OCI-LY7 (cell line): ENCODE measurements around the gene RASGRP4. TPM values are rescaled to one million over a fixed set of nuclear protein-coding genes. Genes with fewer than 3 reads are reported as not detected.
A peak's percentile ranks its signal among the peaks of the same experiment; 100 is the strongest.
"Not testable (repeated sequence)": the region's sequence is repeated elsewhere in the genome, so short reads cannot be mapped to it uniquely, and the experiment has no call there.

Source experiments
- BruUV-seq: library from RNA; stranded (reverse); fragments of 400-500 nt; replicated peaks from 2 replicates; lab custom pipeline; 2021; lab: Mats Ljungman, UMichigan
- CTCF ChIA-PET: fragments of 300-600 bp; sonication (Branson Sonifier 250); formaldehyde crosslinking; loops from one replicate; lab custom pipeline; 2022; ENCODE audit warnings: antibody characterized with exemption; ENCODE audit not compliant: unreplicated experiment; lab: Charles Lee
- POLR2A ChIA-PET: fragments of 300-600 bp; sonication (Branson Sonifier 250); formaldehyde crosslinking; loops from one replicate; lab custom pipeline; 2022; ENCODE audit warnings: antibody characterized with exemption; lab: Charles Lee
- DNase-seq: peaks from one replicate; pipeline ENCODE4 v3.0.0-alpha.2; 2015; ENCODE audit warnings: low spot score
- H2AFZ ChIP-seq: fragments of 200-600 bp; sonication (generic), shearing (Covaris generic); 2 replicates; pipeline ENCODE4 v1.6.1; 2014; ENCODE audit warnings: mild to moderate bottlenecking, antibody characterized with exemption, low read length, moderate library complexity
- H3K27ac ChIP-seq: fragments of 200-600 bp; sonication (generic); 2 replicates; pipeline ENCODE4 v1.5.1; 2014; ENCODE audit warnings: mixed run types, low read depth, mild to moderate bottlenecking, moderate library complexity, low read length, inconsistent platforms; ENCODE audit not compliant: poor library complexity, severe bottlenecking
- H3K36me3 ChIP-seq: fragments of 200-600 bp; sonication (generic); 2 replicates; pipeline ENCODE4 v1.6.1; 2014; ENCODE audit warnings: mild to moderate bottlenecking, antibody characterized with exemption, low read length, moderate library complexity, mixed read lengths; ENCODE audit not compliant: insufficient read depth
- H3K4me1 ChIP-seq: fragments of 200-600 bp; sonication (generic); 2 replicates; pipeline ENCODE4 v1.5.1; 2014; ENCODE audit warnings: mild to moderate bottlenecking, low read length; ENCODE audit not compliant: insufficient read depth, poor library complexity, severe bottlenecking
- H3K4me2 ChIP-seq: fragments of 200-600 bp; sonication (generic); 2 replicates; pipeline ENCODE4 v1.6.1; 2014; ENCODE audit warnings: mild to moderate bottlenecking, low read length
- H3K4me3 ChIP-seq: fragments of 200-600 bp; sonication (generic); 2 replicates; pipeline ENCODE4 v1.5.1; 2014; ENCODE audit warnings: mild to moderate bottlenecking, low read depth, low read length; ENCODE audit not compliant: poor library complexity, severe bottlenecking
- H3K79me2 ChIP-seq: fragments of 200-600 bp; sonication (generic); 2 replicates; pipeline ENCODE4 v1.6.1; 2016; ENCODE audit warnings: low read depth, mild to moderate bottlenecking, low read length, moderate library complexity, mixed read lengths; ENCODE audit not compliant: insufficient read depth
- H3K9me2 ChIP-seq: fragments of 200-600 bp; sonication (generic); 2 replicates; pipeline ENCODE4 v1.6.1; 2016; ENCODE audit warnings: mild to moderate bottlenecking, low read length, mixed read lengths; ENCODE audit not compliant: insufficient read depth
- H3K9me3 ChIP-seq: fragments of 200-600 bp; sonication (generic); 2 replicates; pipeline ENCODE4 v1.6.1; 2014; ENCODE audit warnings: mild to moderate bottlenecking, mixed run types, low read length, mixed read lengths
- H4K20me1 ChIP-seq: fragments of 200-600 bp; sonication (generic); 2 replicates; pipeline ENCODE4 v1.6.1; 2014; ENCODE audit warnings: mild to moderate bottlenecking, antibody characterized with exemption, low read length, moderate library complexity, mixed read lengths; ENCODE audit not compliant: insufficient read depth
- EZH2phosphoT487 ChIP-seq: fragments of 200-600 bp; sonication (generic); IDR thresholded peaks from 2 replicates; pipeline ENCODE4 v1.6.1; 2018; ENCODE audit warnings: low read depth, borderline replicate concordance, mild to moderate bottlenecking, mixed run types, antibody characterized with exemption, low read length, moderate library complexity, mixed read lengths
- intact Hi-C: fragments of 100-400 bp; cut with micrococcal nuclease; formaldehyde crosslinking; loops from one replicate; pipeline ENCODE4 v1.10.0; 2022; ENCODE audit not compliant: unreplicated experiment
- total RNA-seq, 2 experiments: library from RNA; depleted of rRNA in 1 of 2; stranded (reverse); fragments of >200 nt in 1 of 2; shearing (Covaris generic) in 1 of 2; gene quantifications; 2 replicates each; pipeline ENCODE4 v1.2.3, GENCODE V29; 2014 to 2022
- TF ChIP-seq, protein P1 (sequence below): fragments of 200-600 bp; sonication (generic); conservative IDR thresholded peaks from 2 replicates; pipeline ENCODE4 v1.5.1; 2014; ENCODE audit warnings: mild to moderate bottlenecking, antibody characterized with exemption, low read length, moderate library complexity, mixed read lengths

The RASGRP4 gene
- total RNA-seq, 2 experiments from 2014 or later = not detected

DNA sequence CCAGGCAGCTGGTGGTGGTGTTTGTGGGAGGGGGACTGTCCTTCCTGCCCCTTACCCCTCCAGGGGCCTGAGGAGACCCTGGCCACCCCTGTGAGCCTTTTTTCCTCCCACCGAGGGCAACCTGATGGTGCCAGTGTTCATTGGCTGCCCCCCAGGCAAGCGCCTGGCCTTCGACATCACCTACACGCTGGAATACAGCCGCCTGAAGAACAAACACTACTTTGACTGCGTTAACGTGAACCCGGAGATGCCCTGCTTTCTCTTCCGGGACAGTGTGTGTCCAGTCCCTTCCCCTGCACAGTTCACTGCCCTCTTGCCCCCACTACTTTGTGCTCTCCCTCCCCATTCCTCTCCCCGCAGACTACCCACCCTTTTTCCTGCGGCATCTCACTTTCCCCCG, 59.0 kb downstream of the RASGRP4 start:
- no peaks in the 10 kb centered on the region for H3K36me3 ChIP-seq
- intact Hi-C loops = no loop called here
- H2AFZ ChIP-seq = no peak overlapping the region
- no peaks in the 10 kb centered on the region for H3K9me3 ChIP-seq
- TF ChIP-seq EZH2phosphoT487 = no peak
- TF ChIP-seq, protein P1, sequence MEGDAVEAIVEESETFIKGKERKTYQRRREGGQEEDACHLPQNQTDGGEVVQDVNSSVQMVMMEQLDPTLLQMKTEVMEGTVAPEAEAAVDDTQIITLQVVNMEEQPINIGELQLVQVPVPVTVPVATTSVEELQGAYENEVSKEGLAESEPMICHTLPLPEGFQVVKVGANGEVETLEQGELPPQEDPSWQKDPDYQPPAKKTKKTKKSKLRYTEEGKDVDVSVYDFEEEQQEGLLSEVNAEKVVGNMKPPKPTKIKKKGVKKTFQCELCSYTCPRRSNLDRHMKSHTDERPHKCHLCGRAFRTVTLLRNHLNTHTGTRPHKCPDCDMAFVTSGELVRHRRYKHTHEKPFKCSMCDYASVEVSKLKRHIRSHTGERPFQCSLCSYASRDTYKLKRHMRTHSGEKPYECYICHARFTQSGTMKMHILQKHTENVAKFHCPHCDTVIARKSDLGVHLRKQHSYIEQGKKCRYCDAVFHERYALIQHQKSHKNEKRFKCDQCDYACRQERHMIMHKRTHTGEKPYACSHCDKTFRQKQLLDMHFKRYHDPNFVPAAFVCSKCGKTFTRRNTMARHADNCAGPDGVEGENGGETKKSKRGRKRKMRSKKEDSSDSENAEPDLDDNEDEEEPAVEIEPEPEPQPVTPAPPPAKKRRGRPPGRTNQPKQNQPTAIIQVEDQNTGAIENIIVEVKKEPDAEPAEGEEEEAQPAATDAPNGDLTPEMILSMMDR = no peak
- no peaks in the 10 kb centered on the region for H3K9me2 ChIP-seq
- no TSS peak for BruUV-seq
- H3K4me2 ChIP-seq = no peak overlapping the region
- no peak overlapping the region for H3K27ac ChIP-seq
- no peaks in the 10 kb centered on the region for H3K79me2 ChIP-seq
- CTCF ChIA-PET = no interaction called here
- no peak overlapping the region for H3K4me3 ChIP-seq
- no peaks in the 10 kb centered on the region for H4K20me1 ChIP-seq
- H3K4me1 ChIP-seq = peaks cover 7% of the 10 kb centered on the region
- POLR2A ChIA-PET = interaction anchor here (0.6 kb wide), 1 partner anchor 10 kb away, joined by 3 read pairs; no protein-coding TSS in a partner anchor
- no peak for DNase-seq

DNA sequence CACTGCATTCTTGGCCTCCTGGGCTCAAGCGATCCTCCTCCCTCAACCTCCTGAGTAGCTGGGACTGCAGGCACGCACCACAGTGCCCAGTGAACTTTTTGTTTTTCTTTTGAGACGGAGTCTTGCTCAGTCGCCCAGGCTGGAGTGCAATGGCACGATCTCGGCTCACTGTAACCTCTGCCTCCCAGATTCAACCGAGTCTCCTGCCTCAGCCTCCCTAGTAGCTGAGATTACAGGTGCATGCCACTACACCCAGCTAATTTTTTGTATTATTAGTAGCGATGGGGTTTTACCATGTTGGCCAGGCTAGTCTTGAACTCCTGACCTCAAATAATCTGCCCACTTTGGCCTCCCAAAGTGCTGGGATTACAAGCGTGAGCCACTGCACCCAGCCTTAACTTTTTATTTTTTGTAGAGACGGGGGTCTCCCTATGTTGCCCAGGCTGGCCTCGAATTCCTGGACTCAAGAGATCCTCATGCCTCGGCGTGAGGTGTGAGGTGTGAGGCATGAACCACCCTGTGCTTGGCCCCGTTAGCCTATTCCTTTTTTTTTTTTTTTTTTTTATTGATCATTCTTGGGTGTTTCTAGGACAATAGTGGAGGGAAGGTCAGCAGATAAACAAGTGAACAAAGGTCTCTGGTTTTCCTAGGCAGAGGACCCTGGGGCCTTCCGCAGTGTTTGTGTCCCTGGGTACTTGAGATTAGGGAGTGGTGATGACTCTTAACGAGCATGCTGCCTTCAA, 62.9 kb downstream of the RASGRP4 start:
- DNase-seq, H3K9me3 ChIP-seq, CTCF ChIA-PET, H3K27ac ChIP-seq, intact Hi-C loops, H3K9me2 ChIP-seq, H2AFZ ChIP-seq, H3K36me3 ChIP-seq, POLR2A ChIA-PET, BruUV-seq, H3K79me2 ChIP-seq, H4K20me1 ChIP-seq: not testable (repeated sequence)
- Histone ChIP-seq H3K4me2 (peak overlapping the region; percentile 90), H3K4me3 (peak overlapping the region; percentile 71), H3K4me1 (peaks cover 11% of the 10 kb centered on the region)

DNA sequence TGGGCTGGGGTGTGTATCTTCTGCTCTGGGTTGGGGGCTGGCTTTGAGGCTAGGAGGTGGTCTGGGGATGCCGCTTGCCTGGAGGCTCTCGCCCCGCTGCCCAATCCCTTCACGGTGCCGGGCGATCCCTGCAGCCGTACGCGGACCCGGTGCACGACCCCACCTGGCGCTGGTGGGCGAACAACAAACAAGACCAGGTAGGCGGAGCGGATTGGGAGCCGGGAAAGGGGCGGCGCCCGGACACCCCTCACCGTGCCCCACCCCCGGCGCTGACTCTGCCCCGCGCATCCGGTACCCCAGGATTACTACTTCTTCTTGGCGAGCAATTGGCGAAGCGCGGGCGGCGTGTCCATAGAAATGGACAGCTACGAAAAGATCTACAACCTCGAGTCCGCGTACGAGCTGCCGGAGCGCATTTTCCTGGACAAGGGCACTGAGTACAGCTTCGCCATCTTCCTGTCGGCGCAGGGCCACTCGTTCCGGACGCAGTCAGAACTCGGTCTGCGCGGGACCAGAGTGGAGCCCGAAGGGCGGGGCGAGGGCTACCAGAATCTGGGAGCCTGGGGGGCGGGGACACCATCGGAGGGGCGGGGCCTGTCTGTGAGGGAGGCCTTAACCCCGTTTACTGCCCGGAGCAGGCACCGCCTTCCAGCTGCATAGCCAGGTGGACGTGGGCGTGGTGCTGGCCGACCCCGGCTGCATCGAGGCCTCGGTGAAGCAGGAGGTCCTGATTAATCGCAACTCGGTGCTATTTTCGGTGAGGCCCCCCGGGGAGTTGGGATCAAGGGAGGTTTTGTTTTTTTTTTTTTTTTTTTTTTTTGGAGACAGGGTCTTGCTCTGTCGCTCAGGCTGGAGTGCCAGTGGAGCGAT, 63.7 kb downstream of the RASGRP4 start:
- DNase-seq = peak; percentile 74
- peak overlapping the region; percentile 90 for H3K4me2 ChIP-seq
- BruUV-seq = no TSS peak
- no peaks in the 10 kb centered on the region for H3K9me3 ChIP-seq
- H4K20me1 ChIP-seq = no peaks in the 10 kb centered on the region
- intact Hi-C loops = no loop called here
- H3K4me3 ChIP-seq = peak overlapping the region; percentile 71
- ChIA-PET POLR2A (interaction anchor here (1.1 kb wide), 1 partner anchor 12 kb away, joined by 8 read pairs; the partner anchor contains the start of gene PSMD8), CTCF (no interaction called here)
- no peaks in the 10 kb centered on the region for H3K36me3 ChIP-seq
- H3K79me2 ChIP-seq = no peaks in the 10 kb centered on the region
- no peaks in the 10 kb centered on the region for H3K9me2 ChIP-seq
- no peak for TF ChIP-seq EZH2phosphoT487
- TF ChIP-seq, protein P1 = 0 out of 2 replicates have a peak, but pooled peaks have one; percentile 4
- peak overlapping the region; percentile 37 for H3K27ac ChIP-seq
- H3K4me1 ChIP-seq = peaks cover 11% of the 10 kb centered on the region
- peak overlapping the region; percentile 96 for H2AFZ ChIP-seq
